GM12878 (cell line): Measurements from ENCODE around the gene PGC. TPM values are rescaled to one million over a fixed set of nuclear protein-coding genes. Genes with fewer than 3 reads are reported as not detected.

Experiments
- ATAC-seq: fragments of 200-7000 bp; cut with Tn5 transposase; 3 replicates; pipeline ENCODE4 v1.9.1; 2020; ENCODE audit warnings: mild to moderate bottlenecking, moderate library complexity
- BruUV-seq: library from RNA; stranded (reverse); fragments of 400-500 nt; replicated peaks from 2 replicates; lab custom pipeline; 2021; lab: Mats Ljungman, UMichigan
- CTCF ChIA-PET: fragments of 300-600 bp; sonication (Branson Sonifier 250); formaldehyde crosslinking; extraction: SDS; loops from one replicate; lab custom pipeline; 2021; ENCODE audit warnings: inconsistent platforms; lab: Yijun Ruan, JAX
- POLR2A ChIA-PET: fragments of 350-600 bp; formaldehyde crosslinking; extraction: SDS; loops from one replicate; lab custom pipeline; 2021; ENCODE audit warnings: inconsistent platforms; lab: Charles Lee
- RAD21 ChIA-PET: fragments of 300-600 bp; sonication (Branson Sonifier 250); formaldehyde crosslinking; loops from one replicate; lab custom pipeline; 2023; ENCODE audit warnings: antibody characterized with exemption; ENCODE audit not compliant: unreplicated experiment; lab: Charles Lee
- SMC1A ChIA-PET: fragments of 300-600 bp; sonication (Branson Sonifier 250); formaldehyde crosslinking; loops from one replicate; lab custom pipeline; 2023; ENCODE audit not compliant: unreplicated experiment, uncharacterized antibody; lab: Charles Lee
- DNase-seq: peaks from one replicate; pipeline ENCODE4 v3.0.0-alpha.2; 2011; ENCODE audit warnings: low read depth, low spot score
- FAIRE-seq: peaks from 3 replicates; lab custom pipeline; 2011; peaks lifted over from hg19 to GRCh38; lab: Jason Lieb, UNC
- H2AFZ ChIP-seq: 2 replicates; pipeline ENCODE4 v1.6.0; 2011; ENCODE audit warnings: low read depth, low read length, control low read depth; ENCODE audit not compliant: control insufficient read depth
- H3K27ac ChIP-seq: 2 replicates; pipeline ENCODE4 v1.5.1; 2011; ENCODE audit warnings: control low read depth; ENCODE audit not compliant: control insufficient read depth, insufficient read depth
- H3K27me3 ChIP-seq, 2 experiments: replicated peaks in 1 of 2; 2 replicates each; pipeline versions ENCODE4 v1.6.0 to v1.6.1; 2011; ENCODE audit warnings: low read length in 1 of 2; ENCODE audit not compliant: control insufficient read depth in 2 of 2, insufficient read depth in 2 of 2
- H3K36me3 ChIP-seq, 2 experiments: 2 replicates each; pipeline ENCODE4 v1.5.1; 2011; ENCODE audit warnings: low read length in 1 of 2; ENCODE audit not compliant: control insufficient read depth in 2 of 2, insufficient read depth in 2 of 2
- H3K4me1 ChIP-seq: 2 replicates; pipeline ENCODE4 v1.6.1; 2011; ENCODE audit warnings: mild to moderate bottlenecking, low read length, moderate library complexity, mixed read lengths; ENCODE audit not compliant: control insufficient read depth, insufficient read depth
- H3K4me2 ChIP-seq: 2 replicates; pipeline ENCODE4 v1.6.0; 2011; ENCODE audit warnings: control low read depth; ENCODE audit not compliant: control insufficient read depth, insufficient read depth
- H3K4me3 ChIP-seq: fragments of 200-600 bp; sonication (generic); 2 replicates; pipeline ENCODE4 v1.5.1; 2016
- H3K79me2 ChIP-seq: 2 replicates; pipeline ENCODE4 v1.6.0; 2011; ENCODE audit warnings: low read length; ENCODE audit not compliant: control insufficient read depth, insufficient read depth
- H3K9ac ChIP-seq: 2 replicates; pipeline ENCODE4 v1.8.0; 2011; ENCODE audit warnings: low read length, control low read depth, mixed read lengths; ENCODE audit not compliant: control insufficient read depth, insufficient read depth
- H3K9me3 ChIP-seq: replicated peaks from 3 replicates; pipeline ENCODE4 v1.5.1; 2011; ENCODE audit warnings: mild to moderate bottlenecking, low read length; ENCODE audit not compliant: control insufficient read depth, insufficient read depth
- H4K20me1 ChIP-seq: 2 replicates; pipeline ENCODE4 v1.6.0; 2011; ENCODE audit not compliant: control insufficient read depth, insufficient read depth
- EZH2 ChIP-seq: IDR thresholded peaks from 2 replicates; pipeline ENCODE4 v1.6.1; 2012; ENCODE audit warnings: low read depth, mild to moderate bottlenecking, control low read depth, inconsistent platforms, low read length, borderline replicate concordance; ENCODE audit not compliant: control insufficient read depth
- FOXM1 ChIP-seq: IDR thresholded peaks from 2 replicates; pipeline ENCODE4 v1.6.1; 2012; ENCODE audit warnings: low read depth, mild to moderate bottlenecking, inconsistent platforms, low read length, moderate library complexity
- IKZF2 ChIP-seq, 2 experiments: fragments of 450-650 bp; IDR thresholded peaks; 2 replicates each; pipeline ENCODE4 v1.6.1; 2017; ENCODE audit warnings: mild to moderate bottlenecking in 2 of 2, moderate library complexity in 2 of 2
- MEF2B ChIP-seq: fragments of 450-650 bp; IDR thresholded peaks from 2 replicates; pipeline ENCODE4 v1.6.1; 2018; ENCODE audit warnings: mild to moderate bottlenecking, moderate library complexity; ENCODE audit not compliant: partially characterized antibody, poor library complexity, severe bottlenecking
- MTA2 ChIP-seq: fragments of 450-650 bp; IDR thresholded peaks from 2 replicates; pipeline ENCODE4 v1.6.1; 2016; ENCODE audit warnings: low read depth, mild to moderate bottlenecking, moderate library complexity
- MXI1 ChIP-seq: fragments of 150-350 bp; IDR thresholded peaks from 2 replicates; pipeline ENCODE4 v1.6.1; 2011; ENCODE audit warnings: low read depth, mild to moderate bottlenecking, inconsistent platforms, low read length, improper control_type of control experiment
- NFXL1 ChIP-seq: fragments of 450-650 bp; IDR thresholded peaks from 2 replicates; pipeline ENCODE4 v1.6.1; 2017; ENCODE audit warnings: antibody characterized with exemption, mild to moderate bottlenecking, borderline replicate concordance
- NFYA ChIP-seq: IDR thresholded peaks from 2 replicates; pipeline ENCODE4 v1.6.1; 2011; ENCODE audit warnings: low read depth, mild to moderate bottlenecking, low read length, improper control_type of control experiment, borderline replicate concordance
- REST ChIP-seq: IDR thresholded peaks from 2 replicates; pipeline ENCODE4 v1.6.1; 2012; ENCODE audit warnings: mild to moderate bottlenecking, low read depth, low read length
- SIN3A ChIP-seq: IDR thresholded peaks from 2 replicates; pipeline ENCODE4 v1.6.1; 2012; ENCODE audit warnings: low read depth, low read length, improper control_type of control experiment
- SMAD5 ChIP-seq: IDR thresholded peaks from 2 replicates; pipeline ENCODE4 v1.6.1; 2016; ENCODE audit warnings: antibody characterized with exemption, low read depth
- SMARCA5 ChIP-seq: fragments of 450-650 bp; IDR thresholded peaks from 2 replicates; pipeline ENCODE4 v1.6.1; 2017; ENCODE audit warnings: mild to moderate bottlenecking
- TARDBP ChIP-seq: IDR thresholded peaks from 2 replicates; pipeline ENCODE4 v1.6.1; 2016; ENCODE audit warnings: borderline replicate concordance
- TCF3 ChIP-seq: IDR thresholded peaks from 2 replicates; pipeline ENCODE4 v1.6.1; 2012; ENCODE audit warnings: low read depth, mild to moderate bottlenecking, low read length, borderline replicate concordance; ENCODE audit not compliant: insufficient read depth
- TCF7 ChIP-seq: IDR thresholded peaks from 2 replicates; pipeline ENCODE4 v1.6.1; 2014; ENCODE audit warnings: antibody characterized with exemption, borderline replicate concordance
- YY1 ChIP-seq: IDR thresholded peaks from 2 replicates; pipeline ENCODE4 v1.6.1; 2011; ENCODE audit warnings: low read depth, mild to moderate bottlenecking, low read length
- WGBS: methylation state at CpG from one replicate; pipeline ENCODE4 v1.1.6; 2016; ENCODE audit warnings: low lambda C conversion rate; ENCODE audit not compliant: insufficient replicate concordance, insufficient coverage; ENCODE audit errors: missing lambda C conversion rate; 5-methylcytosine and 5-hydroxymethylcytosine counted together
- in situ Hi-C: fragments of 300-500 bp; cut with MboI; formaldehyde crosslinking; loops from 9 replicates; pipeline ENCODE4 v1.14.3; 2018; ENCODE audit warnings: mixed read lengths
- intact Hi-C: fragments of 100-400 bp; cut with micrococcal nuclease; formaldehyde crosslinking; loops from one replicate; pipeline ENCODE4 v1.14.2; 2022; ENCODE audit not compliant: unreplicated experiment
- polyA plus RNA-seq, 11 experiments: library from polyadenylated mRNA; depleted of rRNA in 4 of 11; unstranded in 6 of 11; stranded (reverse) in 5 of 11; fragments of >200 nt; fragmentation: Nextera tagmentation in 4 of 11; fragmentation: Illumina TruSeq in 1 of 11; extraction: Ambion mirVana in 4 of 11; extraction: Trizol in 1 of 11; gene quantifications; 1 replicate in 1 of 11; 2 replicates in 10 of 11; pipeline versions ENCODE4 v1.2.1 to v1.2.3, GENCODE V29; 2011 to 2016; ENCODE audit warnings: inconsistent platforms in 2 of 11, missing spikeins in 2 of 11, low read depth in 1 of 11
- total RNA-seq, 4 experiments: library from RNA; depleted of rRNA in 3 of 4; stranded (reverse); fragments of >200 nt in 3 of 4; fragmentation: Illumina TruSeq in 1 of 4; extraction: Trizol in 1 of 4; gene quantifications; 2 replicates each; pipeline versions ENCODE4 v1.2.1 to v1.2.3, GENCODE V29; 2013 to 2021
- TF ChIP-seq, protein P1 (sequence below): fragments of 450-650 bp; IDR thresholded peaks from 2 replicates; pipeline ENCODE4 v1.6.1; 2016; ENCODE audit warnings: mild to moderate bottlenecking, moderate library complexity, borderline replicate concordance

PGC gene
- total and polyA plus RNA-seq, 10 of the 15 experiments (the other 5 are each of a cell fraction or from before 2014, with no cell fraction given), result 0.26 TPM; not detected in 9

GRCh38 chr6:41783106-41783780 is 36.0 kb upstream of the PGC start:
- Histone ChIP-seq H3K4me1 (peaks cover 29% of the 10 kb centered on the region), H3K4me3 (no peak overlapping the region), H3K4me2 (no peak overlapping the region), H2AFZ (no peak overlapping the region), H3K9ac (no peak overlapping the region), H4K20me1 (no peaks in the 10 kb centered on the region), H3K9me3 (no peaks in the 10 kb centered on the region), H3K36me3 (no peaks in the 10 kb centered on the region), H3K27ac (no peak overlapping the region), H3K79me2 (peaks cover 10% of the 10 kb centered on the region), H3K27me3 (no peaks in the 10 kb centered on the region)
- SMC1A ChIA-PET, result interaction anchor here (1.0 to 5.6 kb wide), 5 partner anchors 49 to 262 kb away, joined by 3 to 54 read pairs (median 5); no protein-coding TSS in a partner anchor
- in situ Hi-C loops (no loop called here), intact Hi-C loops (loop anchor here (5.0 kb wide), 1 partner anchor 429 kb away; no protein-coding TSS in a partner anchor)
- BruUV-seq, result no TSS peak
- no peak for ATAC-seq
- POLR2A ChIA-PET, result interaction anchor here (0.5 to 0.9 kb wide), 2 partner anchors 250 to 487 kb away, joined by 5 read pairs; no protein-coding TSS in a partner anchor
- CTCF ChIA-PET, result interaction anchor here (0.8 to 8.3 kb wide), 3 partner anchors 18 to 261 kb away, joined by 3 to 141 read pairs (median 3); no protein-coding TSS in a partner anchor
- DNase-seq, result no peak
- FAIRE-seq, result no peak
- RAD21 ChIA-PET, result interaction anchor here (1.4 to 5.0 kb wide), 2 partner anchors 181 to 260 kb away, joined by 4 to 80 read pairs; no protein-coding TSS in a partner anchor
- WGBS, result 52% methylated on average over 6 of the region's 6 CpGs
- no peak for TF ChIP-seq TCF3
- no peak for TF ChIP-seq TCF7
- TF ChIP-seq NFXL1, result no peak
- no peak for TF ChIP-seq MXI1
- TF ChIP-seq NFYA, result no peak
- TF ChIP-seq YY1, result no peak
- TF ChIP-seq SIN3A, result no peak
- TF ChIP-seq FOXM1, result no peak
- TF ChIP-seq TARDBP, result no peak
- TF ChIP-seq, protein P1, sequence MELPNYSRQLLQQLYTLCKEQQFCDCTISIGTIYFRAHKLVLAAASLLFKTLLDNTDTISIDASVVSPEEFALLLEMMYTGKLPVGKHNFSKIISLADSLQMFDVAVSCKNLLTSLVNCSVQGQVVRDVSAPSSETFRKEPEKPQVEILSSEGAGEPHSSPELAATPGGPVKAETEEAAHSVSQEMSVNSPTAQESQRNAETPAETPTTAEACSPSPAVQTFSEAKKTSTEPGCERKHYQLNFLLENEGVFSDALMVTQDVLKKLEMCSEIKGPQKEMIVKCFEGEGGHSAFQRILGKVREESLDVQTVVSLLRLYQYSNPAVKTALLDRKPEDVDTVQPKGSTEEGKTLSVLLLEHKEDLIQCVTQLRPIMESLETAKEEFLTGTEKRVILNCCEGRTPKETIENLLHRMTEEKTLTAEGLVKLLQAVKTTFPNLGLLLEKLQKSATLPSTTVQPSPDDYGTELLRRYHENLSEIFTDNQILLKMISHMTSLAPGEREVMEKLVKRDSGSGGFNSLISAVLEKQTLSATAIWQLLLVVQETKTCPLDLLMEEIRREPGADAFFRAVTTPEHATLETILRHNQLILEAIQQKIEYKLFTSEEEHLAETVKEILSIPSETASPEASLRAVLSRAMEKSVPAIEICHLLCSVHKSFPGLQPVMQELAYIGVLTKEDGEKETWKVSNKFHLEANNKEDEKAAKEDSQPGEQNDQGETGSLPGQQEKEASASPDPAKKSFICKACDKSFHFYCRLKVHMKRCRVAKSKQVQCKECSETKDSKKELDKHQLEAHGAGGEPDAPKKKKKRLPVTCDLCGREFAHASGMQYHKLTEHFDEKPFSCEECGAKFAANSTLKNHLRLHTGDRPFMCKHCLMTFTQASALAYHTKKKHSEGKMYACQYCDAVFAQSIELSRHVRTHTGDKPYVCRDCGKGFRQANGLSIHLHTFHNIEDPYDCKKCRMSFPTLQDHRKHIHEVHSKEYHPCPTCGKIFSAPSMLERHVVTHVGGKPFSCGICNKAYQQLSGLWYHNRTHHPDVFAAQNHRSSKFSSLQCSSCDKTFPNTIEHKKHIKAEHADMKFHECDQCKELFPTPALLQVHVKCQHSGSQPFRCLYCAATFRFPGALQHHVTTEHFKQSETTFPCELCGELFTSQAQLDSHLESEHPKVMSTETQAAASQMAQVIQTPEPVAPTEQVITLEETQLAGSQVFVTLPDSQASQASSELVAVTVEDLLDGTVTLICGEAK, result no peak
- no peak for TF ChIP-seq MEF2B
- no peak for TF ChIP-seq SMAD5
- no peak for TF ChIP-seq MTA2
- TF ChIP-seq REST, result no peak
- TF ChIP-seq EZH2, result no peak
- no peak for TF ChIP-seq IKZF2 (IDR thresholded peaks at IDR 0.05)
- TF ChIP-seq SMARCA5, result no peak
